GM12878 (cell line): ENCODE measurements around the gene PPP4C. TPM values are rescaled to one million over a fixed set of nuclear protein-coding genes. Genes with fewer than 3 reads are reported as not detected.

Source experiments
- ATAC-seq: fragments of 200-7000 bp; cut with Tn5 transposase; 3 replicates; pipeline ENCODE4 v1.9.1; 2020; ENCODE audit warnings: mild to moderate bottlenecking, moderate library complexity
- Bru-seq: library from RNA; stranded (reverse); fragments of 400-500 nt; gene quantifications from one replicate; lab custom pipeline; 2021; lab: Mats Ljungman, UMichigan
- BruChase-seq, 2 experiments: library from RNA; stranded (reverse); fragments of 400-500 nt; gene quantifications; one replicate each; lab custom pipeline; 2021; lab: Mats Ljungman, UMichigan
- BruUV-seq: library from RNA; stranded (reverse); fragments of 400-500 nt; replicated peaks from 2 replicates; lab custom pipeline; 2021; lab: Mats Ljungman, UMichigan
- CTCF ChIA-PET: fragments of 300-600 bp; sonication (Branson Sonifier 250); formaldehyde crosslinking; extraction: SDS; loops from one replicate; lab custom pipeline; 2021; ENCODE audit warnings: inconsistent platforms; lab: Yijun Ruan, JAX
- POLR2A ChIA-PET: fragments of 350-600 bp; formaldehyde crosslinking; extraction: SDS; loops from one replicate; lab custom pipeline; 2021; ENCODE audit warnings: inconsistent platforms; lab: Charles Lee
- RAD21 ChIA-PET: fragments of 300-600 bp; sonication (Branson Sonifier 250); formaldehyde crosslinking; loops from one replicate; lab custom pipeline; 2023; ENCODE audit warnings: antibody characterized with exemption; ENCODE audit not compliant: unreplicated experiment; lab: Charles Lee
- SMC1A ChIA-PET: fragments of 300-600 bp; sonication (Branson Sonifier 250); formaldehyde crosslinking; loops from one replicate; lab custom pipeline; 2023; ENCODE audit not compliant: unreplicated experiment, uncharacterized antibody; lab: Charles Lee
- DNase-seq: peaks from one replicate; pipeline ENCODE4 v3.0.0-alpha.2; 2011; ENCODE audit warnings: low read depth, low spot score
- FAIRE-seq: peaks from 3 replicates; lab custom pipeline; 2011; peaks lifted over from hg19 to GRCh38; lab: Jason Lieb, UNC
- H2AFZ ChIP-seq: 2 replicates; pipeline ENCODE4 v1.6.0; 2011; ENCODE audit warnings: low read depth, low read length, control low read depth; ENCODE audit not compliant: control insufficient read depth
- H3K27ac ChIP-seq: 2 replicates; pipeline ENCODE4 v1.5.1; 2011; ENCODE audit warnings: control low read depth; ENCODE audit not compliant: control insufficient read depth, insufficient read depth
- H3K27me3 ChIP-seq, 2 experiments: replicated peaks in 1 of 2; 2 replicates each; pipeline versions ENCODE4 v1.6.0 to v1.6.1; 2011; ENCODE audit warnings: low read length in 1 of 2; ENCODE audit not compliant: control insufficient read depth in 2 of 2, insufficient read depth in 2 of 2
- H3K36me3 ChIP-seq, 2 experiments: 2 replicates each; pipeline ENCODE4 v1.5.1; 2011; ENCODE audit warnings: low read length in 1 of 2; ENCODE audit not compliant: control insufficient read depth in 2 of 2, insufficient read depth in 2 of 2
- H3K4me1 ChIP-seq: 2 replicates; pipeline ENCODE4 v1.6.1; 2011; ENCODE audit warnings: mild to moderate bottlenecking, low read length, moderate library complexity, mixed read lengths; ENCODE audit not compliant: control insufficient read depth, insufficient read depth
- H3K4me2 ChIP-seq: 2 replicates; pipeline ENCODE4 v1.6.0; 2011; ENCODE audit warnings: control low read depth; ENCODE audit not compliant: control insufficient read depth, insufficient read depth
- H3K4me3 ChIP-seq: fragments of 200-600 bp; sonication (generic); 2 replicates; pipeline ENCODE4 v1.5.1; 2016
- H3K79me2 ChIP-seq: 2 replicates; pipeline ENCODE4 v1.6.0; 2011; ENCODE audit warnings: low read length; ENCODE audit not compliant: control insufficient read depth, insufficient read depth
- H3K9ac ChIP-seq: 2 replicates; pipeline ENCODE4 v1.8.0; 2011; ENCODE audit warnings: low read length, control low read depth, mixed read lengths; ENCODE audit not compliant: control insufficient read depth, insufficient read depth
- H3K9me3 ChIP-seq: replicated peaks from 3 replicates; pipeline ENCODE4 v1.5.1; 2011; ENCODE audit warnings: mild to moderate bottlenecking, low read length; ENCODE audit not compliant: control insufficient read depth, insufficient read depth
- H4K20me1 ChIP-seq: 2 replicates; pipeline ENCODE4 v1.6.0; 2011; ENCODE audit not compliant: control insufficient read depth, insufficient read depth
- EED ChIP-seq: sonication (generic); IDR thresholded peaks from 2 replicates; pipeline ENCODE4 v1.6.1; 2016; ENCODE audit warnings: antibody characterized with exemption, low read depth
- FOS ChIP-seq: IDR thresholded peaks from 3 replicates; pipeline ENCODE4 v1.6.1; 2011; ENCODE audit warnings: borderline replicate concordance; ENCODE audit not compliant: insufficient read length; ENCODE audit errors: extremely low read depth
- FOXK2 ChIP-seq: fragments of 450-650 bp; IDR thresholded peaks from 2 replicates; pipeline ENCODE4 v1.6.1; 2017; ENCODE audit warnings: mild to moderate bottlenecking, moderate library complexity
- GATAD2B ChIP-seq: fragments of 450-650 bp; conservative IDR thresholded peaks from 2 replicates; pipeline ENCODE4 v1.6.1; 2017; ENCODE audit warnings: low read depth, mild to moderate bottlenecking, moderate library complexity
- STAT3 ChIP-seq: IDR thresholded peaks from 2 replicates; pipeline ENCODE4 v1.6.1; 2011; ENCODE audit warnings: low read depth, low read length, improper control_type of control experiment
- TARDBP ChIP-seq: IDR thresholded peaks from 2 replicates; pipeline ENCODE4 v1.6.1; 2016; ENCODE audit warnings: borderline replicate concordance
- WGBS: methylation state at CpG from one replicate; pipeline ENCODE4 v1.1.6; 2016; ENCODE audit warnings: low lambda C conversion rate; ENCODE audit not compliant: insufficient replicate concordance, insufficient coverage; ENCODE audit errors: missing lambda C conversion rate; 5-methylcytosine and 5-hydroxymethylcytosine counted together
- in situ Hi-C: fragments of 300-500 bp; cut with MboI; formaldehyde crosslinking; loops from 9 replicates; pipeline ENCODE4 v1.14.3; 2018; ENCODE audit warnings: mixed read lengths
- intact Hi-C: fragments of 100-400 bp; cut with micrococcal nuclease; formaldehyde crosslinking; loops from one replicate; pipeline ENCODE4 v1.14.2; 2022; ENCODE audit not compliant: unreplicated experiment
- long read RNA-seq, 2 experiments: library from polyadenylated mRNA; unstranded; transcript quantifications; one replicate each; pipeline ENCODE4 v2.0.0, GENCODE V29; 2019 to 2020
- polyA minus RNA-seq, 3 experiments: library from RNA; depleted of rRNA, polyadenylated mRNA; stranded (reverse); fragments of >200 nt; gene quantifications; 2 replicates each; pipeline ENCODE4 v1.2.3, GENCODE V29; 2011
- polyA plus RNA-seq, 11 experiments: library from polyadenylated mRNA; depleted of rRNA in 4 of 11; unstranded in 6 of 11; stranded (reverse) in 5 of 11; fragments of >200 nt; fragmentation: Nextera tagmentation in 4 of 11; fragmentation: Illumina TruSeq in 1 of 11; extraction: Ambion mirVana in 4 of 11; extraction: Trizol in 1 of 11; gene quantifications; 1 replicate in 1 of 11; 2 replicates in 10 of 11; pipeline versions ENCODE4 v1.2.1 to v1.2.3, GENCODE V29; 2011 to 2016; ENCODE audit warnings: inconsistent platforms in 2 of 11, missing spikeins in 2 of 11, low read depth in 1 of 11
- total RNA-seq, 4 experiments: library from RNA; depleted of rRNA in 3 of 4; stranded (reverse); fragments of >200 nt in 3 of 4; fragmentation: Illumina TruSeq in 1 of 4; extraction: Trizol in 1 of 4; gene quantifications; 2 replicates each; pipeline versions ENCODE4 v1.2.1 to v1.2.3, GENCODE V29; 2013 to 2021
- TF ChIP-seq, protein P1 (sequence below): IDR thresholded peaks from 2 replicates; pipeline ENCODE4 v1.6.1; 2012; ENCODE audit warnings: low read depth, low read length, improper control_type of control experiment
- TF ChIP-seq, protein P2 (sequence below): fragments of 450-650 bp; IDR thresholded peaks from 2 replicates; pipeline ENCODE4 v1.6.1; 2014; ENCODE audit warnings: mild to moderate bottlenecking
- TF ChIP-seq, protein P3 (sequence below): IDR thresholded peaks from 2 replicates; pipeline ENCODE4 v1.6.1; 2011; ENCODE audit warnings: borderline replicate concordance, low read depth, mild to moderate bottlenecking, moderate library complexity, low read length; ENCODE audit not compliant: insufficient read depth, poor library complexity, severe bottlenecking
- TF ChIP-seq, protein P4 (sequence below): fragments of 450-650 bp; IDR thresholded peaks from 2 replicates; pipeline ENCODE4 v1.6.1; 2016; ENCODE audit warnings: mild to moderate bottlenecking

The PPP4C gene
- total RNA-seq (2013; cell fraction: nucleolus; rRNA removed) = 25.0 and 30.4 TPM in 2 replicates
- total RNA-seq (2014; rRNA removed) (93.4 and 118 TPM in 2 replicates), total RNA-seq (2014; rRNA removed; fragmentation: Illumina TruSeq; extraction: Trizol) (63.9 and 75.0 TPM in 2 replicates), total RNA-seq (2021) (130 and 132 TPM in 2 replicates), polyA plus RNA-seq (2011; rRNA removed) (73.0 and 143 TPM in 2 replicates), polyA plus RNA-seq (2014; fragmentation: Illumina TruSeq; extraction: Trizol) (34.5 and 83.7 TPM in 2 replicates), polyA plus RNA-seq (2014; fragmentation: Nextera tagmentation; extraction: Ambion mirVana) (10 to 100 TPM in 1 of 2 experiments, 1 to 10 TPM in 1; 2.7 to 18.8 TPM), polyA plus RNA-seq (2014; rRNA removed) (165 and 178 TPM in 2 replicates), polyA plus RNA-seq (2016; fragmentation: Nextera tagmentation; extraction: Ambion mirVana) (100 to 1,000 TPM; 194 to 240 TPM), polyA minus RNA-seq (2011; rRNA and poly(A)+ RNA removed) (341 and 402 TPM in 2 replicates), Bru-seq, nascent RNA (percentile 82 among the genes with signal in this experiment), BruChase-seq, experiment 1, labeled RNA remaining after a 6-hour chase (percentile 93 among the genes with signal in this experiment), BruChase-seq, experiment 2, labeled RNA remaining after a 2-hour chase (percentile 89 among the genes with signal in this experiment)
- polyA plus RNA-seq (2011; ENCODE audit: low read depth) = 59.0 TPM
- polyA plus RNA-seq (2011; cell fraction: cytosol; rRNA removed) = 224 and 278 TPM in 2 replicates
- 130 and 151 TPM in 2 replicates for polyA plus RNA-seq (2011; cell fraction: nucleus; rRNA removed)
- polyA plus RNA-seq (2012) = 94.4 and 102 TPM in 2 replicates
- 82.1 and 104 TPM in 2 replicates for polyA minus RNA-seq (2011; cell fraction: cytosol; rRNA and poly(A)+ RNA removed)
- 27.3 and 42.2 TPM in 2 replicates for polyA minus RNA-seq (2011; cell fraction: nucleus; rRNA and poly(A)+ RNA removed)
- long read RNA-seq, experiment 1, transcript PPP4C-204 (8 exons, 941 nt) = minor isoform, 6 of 127 reads
- long read RNA-seq, experiment 1, transcript PPP4C-202 (8 exons, 1,333 nt) = minor isoform, 5 of 127 reads
- long read RNA-seq, experiment 1, transcript PPP4C-201 (9 exons, 1,407 nt) = major isoform, 82 of 127 reads
- long read RNA-seq, experiment 1, transcript PPP4C-214 (8 exons, 1,301 nt) = minor isoform, 9 of 127 reads
- long read RNA-seq, experiment 1, partial matches to known transcripts = 3 of 127 reads
- long read RNA-seq, experiment 1, other reads (novel, unspliced or antisense) = 22 of 127 reads
- long read RNA-seq, experiment 2, partial matches to known transcripts = 1 of 2 reads
- long read RNA-seq, experiment 2, other reads (novel, unspliced or antisense) = 1 of 2 reads

DNA sequence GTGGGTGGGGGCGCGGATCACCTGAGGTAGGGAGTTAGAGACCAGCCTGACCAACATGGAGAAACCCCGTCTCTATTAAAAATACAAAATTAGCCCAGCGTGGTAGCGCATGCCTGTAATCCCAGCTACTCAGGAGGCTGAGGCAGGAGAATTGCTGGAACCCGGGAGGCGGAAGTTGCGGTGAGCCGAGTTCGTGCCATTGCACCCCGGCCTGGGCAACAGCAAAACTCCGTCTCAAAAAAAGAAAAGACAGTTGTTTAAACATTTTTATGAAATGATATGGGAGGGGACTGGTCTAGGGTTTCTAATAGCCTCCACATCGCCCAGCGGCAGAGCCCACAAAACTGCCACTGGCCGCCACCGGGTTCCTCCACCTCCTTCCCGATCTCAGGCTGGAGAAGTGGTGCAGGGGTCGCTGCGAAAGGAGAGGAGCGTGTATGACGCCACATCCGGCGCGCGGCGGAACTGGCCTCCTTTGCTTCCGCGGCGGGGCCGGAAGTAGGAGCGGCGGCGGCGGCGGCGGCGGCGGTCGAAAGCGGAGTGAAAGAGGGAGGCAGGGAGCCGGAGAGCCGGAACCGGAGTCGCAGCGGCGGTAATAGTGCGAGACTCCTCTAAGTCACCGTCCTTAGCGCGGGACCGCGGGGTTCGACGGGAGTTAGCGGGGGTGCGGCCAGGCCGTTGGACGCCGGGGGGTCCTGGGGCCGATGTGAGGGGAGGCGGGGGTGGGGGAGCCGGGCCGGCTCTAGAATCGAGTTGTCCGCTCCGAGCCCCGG, at the start of gene PPP4C:
PPP4C (plus strand) TSS at position 492 of the 773 bp plus-strand sequence. CDS start 384 bp downstream, outside the sequence.
- Histone ChIP-seq H2AFZ (peak within 1 kb of the TSS; percentile 76), H3K36me3 (peaks cover 6 to 7% of the 10 kb centered on the region in 2 experiments), H3K4me3 (peak within 1 kb of the TSS; percentile 92), H3K4me2 (peak within 1 kb of the TSS; percentile 98), H3K4me1 (peaks cover 10% of the 10 kb centered on the region), H3K27ac (peak within 1 kb of the TSS; percentile 84), H4K20me1 (0 out of 2 replicates have a peak, but pooled peaks cover 2% of the 10 kb centered on the region), H3K9ac (peak within 1 kb of the TSS; percentile 97), H3K79me2 (peaks cover 40% of the 10 kb centered on the region), H3K27me3 (no peaks in the 10 kb centered on the region), H3K9me3 (no peaks in the 10 kb centered on the region)
- intact Hi-C loops (no loop called here), in situ Hi-C loops (loop anchor here (25.0 kb wide), 1 partner anchor 1812 kb away; no protein-coding TSS in a partner anchor)
- FAIRE-seq (peak; percentile 79), ATAC-seq (peak; percentile 90), DNase-seq (no peak)
- CTCF ChIA-PET = interaction anchor here (0.6 to 3.6 kb wide), 4 partner anchors 9 to 266 kb away, joined by 3 to 30 read pairs (median 6); partner anchors contain the start of genes ALDOA and TBX6
- POLR2A ChIA-PET = interaction anchor here (0.6 to 3.8 kb wide), 6 partner anchors 10 to 502 kb away, joined by 3 to 35 read pairs (median 10); partner anchors contain the start of genes ALDOA, CORO1A, TBX6 and YPEL3
- RAD21 ChIA-PET = interaction anchor here (3.2 kb wide), 1 partner anchor 16 kb away, joined by 10 read pairs; the partner anchor contains the start of gene TBX6
- TSS peak; percentile 99 for BruUV-seq
- under 1% methylated on average over 36 of the region's 67 CpGs for WGBS
- SMC1A ChIA-PET = interaction anchor here (1.0 to 1.1 kb wide), 5 partner anchors 14 to 44 kb away, joined by 3 to 10 read pairs (median 3); partner anchors contain the start of gene TBX6
- TF ChIP-seq GATAD2B (no peak), FOXK2 (no peak), EED (no peak; the same call in 1 of the 2 replicates), TARDBP (no peak), FOS (no peak), STAT3 (no peak)
- TF ChIP-seq, protein P1, sequence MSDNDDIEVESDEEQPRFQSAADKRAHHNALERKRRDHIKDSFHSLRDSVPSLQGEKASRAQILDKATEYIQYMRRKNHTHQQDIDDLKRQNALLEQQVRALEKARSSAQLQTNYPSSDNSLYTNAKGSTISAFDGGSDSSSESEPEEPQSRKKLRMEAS = no peak
- TF ChIP-seq, protein P2, sequence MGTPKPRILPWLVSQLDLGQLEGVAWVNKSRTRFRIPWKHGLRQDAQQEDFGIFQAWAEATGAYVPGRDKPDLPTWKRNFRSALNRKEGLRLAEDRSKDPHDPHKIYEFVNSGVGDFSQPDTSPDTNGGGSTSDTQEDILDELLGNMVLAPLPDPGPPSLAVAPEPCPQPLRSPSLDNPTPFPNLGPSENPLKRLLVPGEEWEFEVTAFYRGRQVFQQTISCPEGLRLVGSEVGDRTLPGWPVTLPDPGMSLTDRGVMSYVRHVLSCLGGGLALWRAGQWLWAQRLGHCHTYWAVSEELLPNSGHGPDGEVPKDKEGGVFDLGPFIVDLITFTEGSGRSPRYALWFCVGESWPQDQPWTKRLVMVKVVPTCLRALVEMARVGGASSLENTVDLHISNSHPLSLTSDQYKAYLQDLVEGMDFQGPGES = no peak
- TF ChIP-seq, protein P3, sequence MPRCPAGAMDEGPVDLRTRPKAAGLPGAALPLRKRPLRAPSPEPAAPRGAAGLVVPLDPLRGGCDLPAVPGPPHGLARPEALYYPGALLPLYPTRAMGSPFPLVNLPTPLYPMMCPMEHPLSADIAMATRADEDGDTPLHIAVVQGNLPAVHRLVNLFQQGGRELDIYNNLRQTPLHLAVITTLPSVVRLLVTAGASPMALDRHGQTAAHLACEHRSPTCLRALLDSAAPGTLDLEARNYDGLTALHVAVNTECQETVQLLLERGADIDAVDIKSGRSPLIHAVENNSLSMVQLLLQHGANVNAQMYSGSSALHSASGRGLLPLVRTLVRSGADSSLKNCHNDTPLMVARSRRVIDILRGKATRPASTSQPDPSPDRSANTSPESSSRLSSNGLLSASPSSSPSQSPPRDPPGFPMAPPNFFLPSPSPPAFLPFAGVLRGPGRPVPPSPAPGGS = peak; percentile 63
- TF ChIP-seq, protein P4, sequence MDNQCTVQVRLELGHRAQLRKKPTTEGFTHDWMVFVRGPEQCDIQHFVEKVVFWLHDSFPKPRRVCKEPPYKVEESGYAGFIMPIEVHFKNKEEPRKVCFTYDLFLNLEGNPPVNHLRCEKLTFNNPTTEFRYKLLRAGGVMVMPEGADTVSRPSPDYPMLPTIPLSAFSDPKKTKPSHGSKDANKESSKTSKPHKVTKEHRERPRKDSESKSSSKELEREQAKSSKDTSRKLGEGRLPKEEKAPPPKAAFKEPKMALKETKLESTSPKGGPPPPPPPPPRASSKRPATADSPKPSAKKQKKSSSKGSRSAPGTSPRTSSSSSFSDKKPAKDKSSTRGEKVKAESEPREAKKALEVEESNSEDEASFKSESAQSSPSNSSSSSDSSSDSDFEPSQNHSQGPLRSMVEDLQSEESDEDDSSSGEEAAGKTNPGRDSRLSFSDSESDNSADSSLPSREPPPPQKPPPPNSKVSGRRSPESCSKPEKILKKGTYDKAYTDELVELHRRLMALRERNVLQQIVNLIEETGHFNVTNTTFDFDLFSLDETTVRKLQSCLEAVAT = 0 out of 2 replicates have a peak, but pooled peaks have one; percentile 64
